PC-9 (cell line): ENCODE results near the gene PDE4B. TPM values are rescaled to one million over a fixed set of nuclear protein-coding genes. Genes with fewer than 3 reads are reported as not detected.

Experiments used
- BruUV-seq: library from RNA; stranded (reverse); fragments of 400-500 nt; replicated peaks from 2 replicates; lab custom pipeline; 2021; lab: Mats Ljungman, UMichigan
- CTCF ChIA-PET: fragments of 300-600 bp; sonication (Branson Sonifier 250); formaldehyde crosslinking; loops from one replicate; lab custom pipeline; 2022; ENCODE audit warnings: antibody characterized with exemption; lab: Charles Lee
- POLR2A ChIA-PET: fragments of 300-600 bp; sonication (Branson Sonifier 250); formaldehyde crosslinking; loops from one replicate; lab custom pipeline; 2022; ENCODE audit warnings: antibody characterized with exemption; ENCODE audit not compliant: unreplicated experiment; lab: Charles Lee
- DNase-seq, 2 experiments: peaks; one replicate each; pipeline versions ENCODE4 v3.0.0 to v3.0.0-alpha.2; 2015 to 2022; ENCODE audit warnings: mixed read lengths in 1 of 2
- H2AFZ ChIP-seq: fragments of 200-600 bp; sonication (generic); 2 replicates; pipeline ENCODE4 v1.8.1; 2017; ENCODE audit warnings: antibody characterized with exemption
- H3F3A ChIP-seq: fragments of 200-600 bp; sonication (generic); 2 replicates; pipeline ENCODE4 v1.8.1; 2017; ENCODE audit warnings: antibody characterized with exemption, mild to moderate bottlenecking, low read depth; ENCODE audit not compliant: insufficient read depth
- H3K27ac ChIP-seq: fragments of 200-600 bp; sonication (generic); 2 replicates; pipeline ENCODE4 v1.6.1; 2016; ENCODE audit warnings: mixed run types
- H3K27me3 ChIP-seq: fragments of 200-600 bp; sonication (generic); 2 replicates; pipeline ENCODE4 v1.6.1; 2016; ENCODE audit warnings: low read depth, mixed run types; ENCODE audit not compliant: insufficient read depth
- H3K36me3 ChIP-seq: fragments of 200-600 bp; sonication (generic); 2 replicates; pipeline ENCODE4 v1.6.1; 2016; ENCODE audit warnings: low read depth, mixed run types
- H3K4me1 ChIP-seq: fragments of 200-600 bp; sonication (generic); replicated peaks from 2 replicates; pipeline ENCODE4 v1.6.1; 2016; ENCODE audit warnings: mixed run types; ENCODE audit not compliant: insufficient read depth
- H3K4me2 ChIP-seq: fragments of 200-600 bp; sonication (generic); 2 replicates; pipeline ENCODE4 v1.6.1; 2017; ENCODE audit warnings: mixed run types
- H3K4me3 ChIP-seq: fragments of 200-600 bp; sonication (generic); 2 replicates; pipeline ENCODE4 v1.6.1; 2016; ENCODE audit warnings: mixed run types
- H3K79me2 ChIP-seq: fragments of 200-600 bp; sonication (generic); 2 replicates; pipeline ENCODE4 v1.6.1; 2017; ENCODE audit warnings: low read depth, mixed run types
- H3K9me2 ChIP-seq: fragments of 200-600 bp; sonication (generic); 2 replicates; pipeline ENCODE4 v1.8.1; 2017; ENCODE audit warnings: mild to moderate bottlenecking; ENCODE audit not compliant: insufficient read depth
- H3K9me3 ChIP-seq: fragments of 200-600 bp; sonication (generic); 2 replicates; pipeline ENCODE4 v1.8.1; 2016; ENCODE audit warnings: low read depth; ENCODE audit not compliant: insufficient read depth
- H4K20me1 ChIP-seq: fragments of 200-600 bp; sonication (generic); 2 replicates; pipeline ENCODE4 v1.8.1; 2017; ENCODE audit not compliant: insufficient read depth
- EZH2 ChIP-seq: fragments of 200-600 bp; sonication (generic); IDR thresholded peaks from 2 replicates; pipeline ENCODE4 v1.8.0; 2017; ENCODE audit warnings: antibody characterized with exemption, low read depth
- intact Hi-C: fragments of 100-400 bp; cut with micrococcal nuclease; formaldehyde crosslinking; loops from one replicate; pipeline ENCODE4 v1.10.0; 2022; ENCODE audit not compliant: unreplicated experiment
- total RNA-seq: library from RNA; stranded (reverse); gene quantifications from 2 replicates; pipeline ENCODE4 v1.2.3, GENCODE V29; 2021
- TF ChIP-seq, protein P1 (sequence below): fragments of 200-600 bp; sonication (generic); conservative IDR thresholded peaks from 2 replicates; pipeline ENCODE4 v1.6.1; 2017; ENCODE audit warnings: mixed run types, antibody characterized with exemption, mild to moderate bottlenecking, moderate library complexity

The PDE4B gene
- total RNA-seq, 1 experiment from 2014 or later, result 1.3 TPM

DNA sequence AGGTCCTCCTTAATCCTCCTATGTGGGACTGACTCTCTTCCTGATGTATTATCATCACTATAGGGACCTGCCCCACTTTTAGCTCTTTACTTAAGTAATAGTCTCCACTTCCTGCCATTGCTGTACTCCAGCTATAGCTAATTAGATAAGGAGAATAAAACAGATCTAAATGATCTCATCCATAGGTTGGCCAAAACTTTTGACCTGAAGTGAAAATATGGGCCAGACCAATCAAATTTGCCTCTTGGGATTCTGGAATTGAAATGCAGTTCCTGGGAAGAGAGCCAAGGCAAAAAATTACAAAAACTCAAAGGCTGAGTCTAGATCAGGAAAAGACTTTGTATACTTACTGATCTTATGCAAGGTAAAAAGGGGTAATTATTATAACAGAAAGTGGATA is 36.1 kb upstream of the PDE4B start:
- Histone ChIP-seq H3K4me2 (no peak overlapping the region), H3K4me1 (no peaks in the 10 kb centered on the region), H3K27me3 (no peaks in the 10 kb centered on the region), H3K36me3 (no peaks in the 10 kb centered on the region), H3K4me3 (no peak overlapping the region), H3F3A (no peaks in the 10 kb centered on the region), H3K27ac (no peak overlapping the region), H3K9me2 (no peaks in the 10 kb centered on the region), H3K9me3 (no peaks in the 10 kb centered on the region), H3K79me2 (no peaks in the 10 kb centered on the region), H2AFZ (no peak overlapping the region), H4K20me1 (no peaks in the 10 kb centered on the region)
- no peak for DNase-seq
- ChIA-PET CTCF (no interaction called here), POLR2A (no interaction called here)
- intact Hi-C loops, result no loop called here
- BruUV-seq, result no TSS peak
- no peak for TF ChIP-seq EZH2
- TF ChIP-seq, protein P1, sequence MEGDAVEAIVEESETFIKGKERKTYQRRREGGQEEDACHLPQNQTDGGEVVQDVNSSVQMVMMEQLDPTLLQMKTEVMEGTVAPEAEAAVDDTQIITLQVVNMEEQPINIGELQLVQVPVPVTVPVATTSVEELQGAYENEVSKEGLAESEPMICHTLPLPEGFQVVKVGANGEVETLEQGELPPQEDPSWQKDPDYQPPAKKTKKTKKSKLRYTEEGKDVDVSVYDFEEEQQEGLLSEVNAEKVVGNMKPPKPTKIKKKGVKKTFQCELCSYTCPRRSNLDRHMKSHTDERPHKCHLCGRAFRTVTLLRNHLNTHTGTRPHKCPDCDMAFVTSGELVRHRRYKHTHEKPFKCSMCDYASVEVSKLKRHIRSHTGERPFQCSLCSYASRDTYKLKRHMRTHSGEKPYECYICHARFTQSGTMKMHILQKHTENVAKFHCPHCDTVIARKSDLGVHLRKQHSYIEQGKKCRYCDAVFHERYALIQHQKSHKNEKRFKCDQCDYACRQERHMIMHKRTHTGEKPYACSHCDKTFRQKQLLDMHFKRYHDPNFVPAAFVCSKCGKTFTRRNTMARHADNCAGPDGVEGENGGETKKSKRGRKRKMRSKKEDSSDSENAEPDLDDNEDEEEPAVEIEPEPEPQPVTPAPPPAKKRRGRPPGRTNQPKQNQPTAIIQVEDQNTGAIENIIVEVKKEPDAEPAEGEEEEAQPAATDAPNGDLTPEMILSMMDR, result no peak

DNA sequence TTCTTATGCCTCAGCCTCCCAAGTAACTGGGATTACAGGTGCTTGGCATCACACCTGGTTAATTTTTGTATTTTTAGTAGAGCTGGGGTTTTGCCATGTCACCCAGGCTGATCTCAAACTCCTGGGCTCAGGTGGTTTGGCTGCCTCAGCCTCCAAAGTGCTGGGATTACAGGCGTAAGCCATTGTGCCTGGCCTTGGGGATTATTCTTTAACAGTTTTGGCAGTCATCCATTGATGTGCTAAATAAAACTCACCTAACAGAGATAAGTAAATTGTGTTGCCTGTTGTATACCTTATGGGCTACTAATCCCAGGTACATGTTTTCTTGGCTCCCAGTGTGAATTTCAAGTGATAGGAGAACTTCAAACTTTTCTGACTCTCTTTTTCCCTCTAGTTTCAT is 35.2 kb upstream of the PDE4B start:
- H3K4me1 ChIP-seq, result no peaks in the 10 kb centered on the region
- H3K4me2 ChIP-seq, result no peak overlapping the region
- TF ChIP-seq, protein P1, result no peak
- no peaks in the 10 kb centered on the region for H3F3A ChIP-seq
- DNase-seq, result no peak
- intact Hi-C loops, result no loop called here
- H4K20me1 ChIP-seq, result no peaks in the 10 kb centered on the region
- no TSS peak for BruUV-seq
- no peaks in the 10 kb centered on the region for H3K36me3 ChIP-seq
- H2AFZ ChIP-seq, result no peak overlapping the region
- no peaks in the 10 kb centered on the region for H3K27me3 ChIP-seq
- no peaks in the 10 kb centered on the region for H3K9me2 ChIP-seq
- no peak overlapping the region for H3K4me3 ChIP-seq
- no peaks in the 10 kb centered on the region for H3K9me3 ChIP-seq
- no peaks in the 10 kb centered on the region for H3K79me2 ChIP-seq
- CTCF ChIA-PET, result no interaction called here
- POLR2A ChIA-PET, result no interaction called here
- no peak overlapping the region for H3K27ac ChIP-seq

DNA sequence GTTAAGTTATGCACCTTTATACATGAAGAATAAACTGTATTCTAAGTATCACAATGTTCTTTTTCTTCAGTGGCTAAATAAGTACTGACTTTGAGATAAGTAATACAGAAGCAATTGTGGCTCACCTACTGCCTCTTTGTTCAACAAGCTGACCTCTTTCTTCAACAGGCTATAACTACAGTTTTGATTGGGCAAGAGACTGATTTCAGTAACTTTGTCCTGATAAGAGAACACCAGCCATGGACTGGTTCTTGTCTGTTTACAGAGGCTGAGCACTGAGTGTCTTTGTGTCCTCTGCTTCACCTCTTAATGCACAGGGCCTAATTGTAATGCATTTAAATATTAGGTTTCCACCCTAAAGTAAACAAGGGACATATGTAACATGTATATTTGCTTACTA is 34.6 kb upstream of the PDE4B start:
- no peaks in the 10 kb centered on the region for H3K36me3 ChIP-seq
- H3K79me2 ChIP-seq, result no peaks in the 10 kb centered on the region
- ChIA-PET CTCF (no interaction called here), POLR2A (no interaction called here)
- BruUV-seq, result no TSS peak
- H4K20me1 ChIP-seq, result no peaks in the 10 kb centered on the region
- no peak overlapping the region for H3K4me2 ChIP-seq
- no peak overlapping the region for H3K27ac ChIP-seq
- no peak overlapping the region for H3K4me3 ChIP-seq
- H3F3A ChIP-seq, result no peaks in the 10 kb centered on the region
- no peaks in the 10 kb centered on the region for H3K9me2 ChIP-seq
- no peaks in the 10 kb centered on the region for H3K4me1 ChIP-seq
- H2AFZ ChIP-seq, result no peak overlapping the region
- H3K27me3 ChIP-seq, result no peaks in the 10 kb centered on the region
- TF ChIP-seq, protein P1, result no peak
- no peak for TF ChIP-seq EZH2
- no peak for DNase-seq
- intact Hi-C loops, result no loop called here
- no peaks in the 10 kb centered on the region for H3K9me3 ChIP-seq
